Measurements from ENCODE around the gene USP30.

The USP30 gene

GRCh38 chr12:109121346-109121880, 69.0 kb downstream of the USP30 start:
- H3K36me3 ChIP-seq (ENCODE audit: insufficient read depth, low read length), result no peaks in the 10 kb centered on the region
- no peak overlapping the region for H3K27ac ChIP-seq
- no peaks in the 10 kb centered on the region for H3K9me3 ChIP-seq (ENCODE audit: low read depth, low read length)
- no peak overlapping the region for H3K9ac ChIP-seq (ENCODE audit: insufficient read length)
- TF ChIP-seq FOXP2 (optimal IDR thresholded peaks at IDR 0.05; ENCODE audit: control extremely low read depth, extremely low read length, insufficient read depth) (no peak), EZH2 (IDR thresholded peaks at IDR 0.05) (no peak), POLR2AphosphoS5 (IDR thresholded peaks at IDR 0.05; ENCODE audit: borderline replicate concordance, low read depth, low read length) (no peak)
- no peak for DNase-seq (ENCODE audit: low read depth, low spot score)
- H3K4me3 ChIP-seq, result no peak overlapping the region

- Histone ChIP-seq H3K36me3 (ENCODE audit: insufficient read depth, low read length) (no peaks in the 10 kb centered on the region), H3K9ac (ENCODE audit: insufficient read length) (no peak overlapping the region), H3K27ac (no peak overlapping the region), H3K9me3 (ENCODE audit: low read depth, low read length) (no peaks in the 10 kb centered on the region), H3K4me3 (no peak overlapping the region)
- no peak for DNase-seq (ENCODE audit: low read depth, low spot score)
- TF ChIP-seq EZH2 (IDR thresholded peaks at IDR 0.05), result no peak
- TF ChIP-seq POLR2AphosphoS5 (IDR thresholded peaks at IDR 0.05; ENCODE audit: borderline replicate concordance, low read depth, low read length), result no peak
- TF ChIP-seq FOXP2 (optimal IDR thresholded peaks at IDR 0.05; ENCODE audit: control extremely low read depth, extremely low read length, insufficient read depth), result no peak
These were observed 72.7 kb downstream of the USP30 start for GRCh38 chr12:109124878-109125648.

GRCh38 chr12:109125791-109126190, 73.4 kb downstream of the USP30 start:
- no peak overlapping the region for H3K27ac ChIP-seq
- H3K9ac ChIP-seq (ENCODE audit: insufficient read length), result no peak overlapping the region
- H3K4me3 ChIP-seq, result no peak overlapping the region
- H3K36me3 ChIP-seq (ENCODE audit: insufficient read depth, low read length), result no peaks in the 10 kb centered on the region
- no peaks in the 10 kb centered on the region for H3K9me3 ChIP-seq (ENCODE audit: low read depth, low read length)
- no peak for DNase-seq (ENCODE audit: low read depth, low spot score)
- TF ChIP-seq EZH2 (IDR thresholded peaks at IDR 0.05) (no peak), POLR2AphosphoS5 (IDR thresholded peaks at IDR 0.05; ENCODE audit: borderline replicate concordance, low read depth, low read length) (no peak), FOXP2 (optimal IDR thresholded peaks at IDR 0.05; ENCODE audit: control extremely low read depth, extremely low read length, insufficient read depth) (no peak)

GRCh38 chr12:109126784-109127183, 74.4 kb downstream of the USP30 start:
- Histone ChIP-seq H3K36me3 (ENCODE audit: insufficient read depth, low read length) (no peaks in the 10 kb centered on the region), H3K9me3 (ENCODE audit: low read depth, low read length) (no peaks in the 10 kb centered on the region), H3K4me3 (no peak overlapping the region), H3K9ac (ENCODE audit: insufficient read length) (no peak overlapping the region), H3K27ac (no peak overlapping the region)
- no peak for TF ChIP-seq POLR2AphosphoS5 (IDR thresholded peaks at IDR 0.05; ENCODE audit: borderline replicate concordance, low read depth, low read length)
- no peak for TF ChIP-seq EZH2 (IDR thresholded peaks at IDR 0.05)
- TF ChIP-seq FOXP2 (optimal IDR thresholded peaks at IDR 0.05; ENCODE audit: control extremely low read depth, extremely low read length, insufficient read depth), result no peak
- no peak for DNase-seq (ENCODE audit: low read depth, low spot score)

GRCh38 chr12:109127533-109128242, 75.3 kb downstream of the USP30 start:
- H3K36me3 ChIP-seq (ENCODE audit: insufficient read depth, low read length), result no peaks in the 10 kb centered on the region
- no peaks in the 10 kb centered on the region for H3K9me3 ChIP-seq (ENCODE audit: low read depth, low read length)
- DNase-seq (ENCODE audit: low read depth, low spot score), result no peak
- no peak overlapping the region for H3K27ac ChIP-seq
- TF ChIP-seq FOXP2 (optimal IDR thresholded peaks at IDR 0.05; ENCODE audit: control extremely low read depth, extremely low read length, insufficient read depth) (no peak), EZH2 (IDR thresholded peaks at IDR 0.05) (no peak), POLR2AphosphoS5 (IDR thresholded peaks at IDR 0.05; ENCODE audit: borderline replicate concordance, low read depth, low read length) (no peak)
- no peak overlapping the region for H3K9ac ChIP-seq (ENCODE audit: insufficient read length)
- no peak overlapping the region for H3K4me3 ChIP-seq

- no peak for DNase-seq (ENCODE audit: low read depth, low spot score)
- Histone ChIP-seq H3K4me3 (no peak overlapping the region), H3K9ac (ENCODE audit: insufficient read length) (no peak overlapping the region), H3K27ac (no peak overlapping the region), H3K36me3 (ENCODE audit: insufficient read depth, low read length) (no peaks in the 10 kb centered on the region), H3K9me3 (ENCODE audit: low read depth, low read length) (no peaks in the 10 kb centered on the region)
- no peak for TF ChIP-seq POLR2AphosphoS5 (IDR thresholded peaks at IDR 0.05; ENCODE audit: borderline replicate concordance, low read depth, low read length)
- TF ChIP-seq FOXP2 (optimal IDR thresholded peaks at IDR 0.05; ENCODE audit: control extremely low read depth, extremely low read length, insufficient read depth), result no peak
- TF ChIP-seq EZH2 (IDR thresholded peaks at IDR 0.05), result no peak
These were observed 78.1 kb downstream of the USP30 start for GRCh38 chr12:109130297-109131153.

GRCh38 chr12:109131154-109132050, 79.0 kb downstream of the USP30 start:
- H3K9me3 ChIP-seq (ENCODE audit: low read depth, low read length), result no peaks in the 10 kb centered on the region
- no peak for DNase-seq (ENCODE audit: low read depth, low spot score)
- H3K4me3 ChIP-seq, result no peak overlapping the region
- no peak overlapping the region for H3K27ac ChIP-seq
- no peaks in the 10 kb centered on the region for H3K36me3 ChIP-seq (ENCODE audit: insufficient read depth, low read length)
- no peak for TF ChIP-seq EZH2 (IDR thresholded peaks at IDR 0.05)
- no peak for TF ChIP-seq FOXP2 (optimal IDR thresholded peaks at IDR 0.05; ENCODE audit: control extremely low read depth, extremely low read length, insufficient read depth)
- TF ChIP-seq POLR2AphosphoS5 (IDR thresholded peaks at IDR 0.05; ENCODE audit: borderline replicate concordance, low read depth, low read length), result no peak
- no peak overlapping the region for H3K9ac ChIP-seq (ENCODE audit: insufficient read length)

All from SK-N-MC (cell line).